HG03565 (cell line): ENCODE data around the gene DPF3.
"Not testable (repeated sequence)": the region's sequence is repeated elsewhere in the genome, so short reads cannot be mapped to it uniquely, and the experiment has no call there.

Experiments used
- ATAC-seq: cut with Tn5 transposase; IDR thresholded peaks from one replicate; pipeline ENCODE4 v1.9.1; 2021; ENCODE audit warnings: mild to moderate bottlenecking, moderate library complexity; ENCODE audit not compliant: unreplicated experiment

DPF3 gene

GRCh38 chr14:72776701-72777261 lies 117.1 kb downstream of the DPF3 start:
- ATAC-seq, result no peak

- ATAC-seq, result no peak
These were observed 117.9 kb downstream of the DPF3 start for GRCh38 chr14:72775923-72776554.

- ATAC-seq, result no peak
These were observed 118.8 kb downstream of the DPF3 start for GRCh38 chr14:72774894-72775620.

- ATAC-seq, result no peak
These were observed 119.8 kb downstream of the DPF3 start for GRCh38 chr14:72774141-72774540.

GRCh38 chr14:72771561-72771960 lies 122.3 kb downstream of the DPF3 start:
- no peak for ATAC-seq

GRCh38 chr14:72766296-72766695 lies 127.6 kb downstream of the DPF3 start:
- no peak for ATAC-seq

- no peak for ATAC-seq
These were observed 130.0 kb downstream of the DPF3 start for GRCh38 chr14:72763892-72764291.

GRCh38 chr14:72759670-72760069 lies 134.2 kb downstream of the DPF3 start:
- no peak for ATAC-seq

GRCh38 chr14:72758993-72759392 lies 134.9 kb downstream of the DPF3 start:
- no peak for ATAC-seq

GRCh38 chr14:72758420-72758819 lies 135.5 kb downstream of the DPF3 start:
- no peak for ATAC-seq

- ATAC-seq, result no peak
These were observed 136.9 kb downstream of the DPF3 start for GRCh38 chr14:72756967-72757366.

GRCh38 chr14:72755766-72756165 lies 138.1 kb downstream of the DPF3 start:
- ATAC-seq, result no peak

- ATAC-seq, result no peak
These were observed 139.0 kb downstream of the DPF3 start for GRCh38 chr14:72754949-72755348.

- ATAC-seq, result no peak
These were observed 140.0 kb downstream of the DPF3 start for GRCh38 chr14:72753879-72754400.

- no peak for ATAC-seq
These were observed 140.7 kb downstream of the DPF3 start for GRCh38 chr14:72753044-72753710.

- ATAC-seq, result no peak
These were observed 141.9 kb downstream of the DPF3 start for GRCh38 chr14:72752034-72752412.

GRCh38 chr14:72751276-72752033 lies 142.4 kb downstream of the DPF3 start:
- no peak for ATAC-seq

GRCh38 chr14:72748921-72749320 lies 145.0 kb downstream of the DPF3 start:
- ATAC-seq, result not testable (repeated sequence)

- ATAC-seq, result no peak
These were observed 146.2 kb downstream of the DPF3 start for GRCh38 chr14:72747652-72748051.

- ATAC-seq, result no peak
These were observed 147.6 kb downstream of the DPF3 start for GRCh38 chr14:72745991-72746980.
